H9 (cell line): ENCODE data around the gene RCAN2. TPM values are rescaled to one million over a fixed set of nuclear protein-coding genes. Genes with fewer than 3 reads are reported as not detected.

ENCODE experiments used
- DNase-seq: peaks from one replicate; pipeline ENCODE4 v3.0.0-alpha.2; 2017
- H2AFZ ChIP-seq: one replicate; pipeline ENCODE4 v1.6.1; 2013; ENCODE audit warnings: mild to moderate bottlenecking, low read length, control low read depth, moderate library complexity
- H2AK5ac ChIP-seq: 2 replicates; pipeline ENCODE4 v1.6.1; 2013; ENCODE audit warnings: low read length, control low read depth, mixed read lengths; ENCODE audit not compliant: insufficient read length
- H2BK120ac ChIP-seq: one replicate; pipeline ENCODE4 v1.6.1; 2013; ENCODE audit warnings: low read depth, mild to moderate bottlenecking, low read length, control low read depth, inconsistent platforms; ENCODE audit not compliant: poor library complexity, severe bottlenecking
- H2BK12ac ChIP-seq: 2 replicates; pipeline ENCODE4 v1.6.1; 2013; ENCODE audit warnings: low read length, control low read depth, mixed read lengths, low read depth; ENCODE audit not compliant: insufficient read length
- H2BK15ac ChIP-seq: 2 replicates; pipeline ENCODE4 v1.6.1; 2013; ENCODE audit warnings: low read depth, low read length, control low read depth
- H2BK20ac ChIP-seq: one replicate; pipeline ENCODE4 v1.6.1; 2013; ENCODE audit warnings: low read depth, mild to moderate bottlenecking, low read length, control low read depth, inconsistent platforms; ENCODE audit not compliant: poor library complexity, severe bottlenecking
- H2BK5ac ChIP-seq: 2 replicates; pipeline ENCODE4 v1.6.1; 2013; ENCODE audit warnings: low read length, control low read depth, mixed read lengths; ENCODE audit not compliant: insufficient read length
- H3K14ac ChIP-seq: 2 replicates; pipeline ENCODE4 v1.6.1; 2013; ENCODE audit warnings: low read length, control low read depth; ENCODE audit not compliant: insufficient read depth
- H3K18ac ChIP-seq: 2 replicates; pipeline ENCODE4 v1.6.1; 2013; ENCODE audit warnings: low read depth, mild to moderate bottlenecking, mixed read lengths, low read length, control low read depth; ENCODE audit not compliant: insufficient read length
- H3K23ac ChIP-seq: 2 replicates; pipeline ENCODE4 v1.6.1; 2013; ENCODE audit warnings: low read length, control low read depth, mixed read lengths, low read depth; ENCODE audit not compliant: insufficient read length
- H3K23me2 ChIP-seq: 2 replicates; pipeline ENCODE4 v1.6.1; 2013; ENCODE audit warnings: low read depth, mild to moderate bottlenecking, mixed read lengths, low read length, control low read depth; ENCODE audit not compliant: insufficient read length, poor library complexity, severe bottlenecking
- H3K27ac ChIP-seq: 2 replicates; pipeline ENCODE4 v1.5.1; 2013; ENCODE audit warnings: low read length, control low read depth, mixed read lengths, low read depth; ENCODE audit not compliant: insufficient read length
- H3K27me3 ChIP-seq: 2 replicates; pipeline ENCODE4 v1.6.1; 2013; ENCODE audit warnings: low read length, control low read depth, inconsistent platforms; ENCODE audit not compliant: insufficient read depth
- H3K4ac ChIP-seq: 2 replicates; pipeline ENCODE4 v1.6.1; 2013; ENCODE audit warnings: low read depth, mild to moderate bottlenecking, control low read depth, inconsistent platforms, low read length, moderate library complexity
- H3K4me1 ChIP-seq: 2 replicates; pipeline ENCODE4 v1.6.1; 2013; ENCODE audit warnings: low read length, control low read depth, inconsistent platforms; ENCODE audit not compliant: insufficient read depth
- H3K4me2 ChIP-seq: 2 replicates; pipeline ENCODE4 v1.6.1; 2013; ENCODE audit warnings: low read length, control low read depth, mixed read lengths; ENCODE audit not compliant: insufficient read length, insufficient read depth
- H3K56ac ChIP-seq: 2 replicates; pipeline ENCODE4 v1.6.1; 2013; ENCODE audit warnings: low read depth, mild to moderate bottlenecking, mixed read lengths, low read length, control low read depth; ENCODE audit not compliant: insufficient read length
- H3K79me1 ChIP-seq: 2 replicates; pipeline ENCODE4 v1.6.1; 2013; ENCODE audit warnings: low read depth, mild to moderate bottlenecking, moderate library complexity, low read length, control low read depth, inconsistent platforms; ENCODE audit not compliant: insufficient read depth, poor library complexity, severe bottlenecking
- H3K79me2 ChIP-seq: 2 replicates; pipeline ENCODE4 v1.6.1; 2013; ENCODE audit warnings: low read length, control low read depth, inconsistent platforms; ENCODE audit not compliant: insufficient read depth
- H3K9ac ChIP-seq: 2 replicates; pipeline ENCODE4 v1.6.1; 2013; ENCODE audit warnings: low read length, control low read depth, mixed read lengths; ENCODE audit not compliant: insufficient read length; ENCODE audit errors: extremely low read depth
- H3K9me3 ChIP-seq: one replicate; pipeline ENCODE4 v1.6.1; 2013; ENCODE audit warnings: low read depth, low read length, inconsistent platforms; ENCODE audit not compliant: control insufficient read depth
- H3T11ph ChIP-seq: one replicate; pipeline ENCODE4 v1.6.1; 2013; ENCODE audit warnings: mild to moderate bottlenecking, low read length, control low read depth, inconsistent platforms
- H4K20me1 ChIP-seq: one replicate; pipeline ENCODE4 v1.6.1; 2013; ENCODE audit not compliant: control insufficient read depth, insufficient read length, insufficient read depth
- H4K5ac ChIP-seq: 2 replicates; pipeline ENCODE4 v1.6.1; 2013; ENCODE audit warnings: low read depth, mild to moderate bottlenecking, mixed read lengths, low read length, control low read depth; ENCODE audit not compliant: insufficient read length
- H4K8ac ChIP-seq: replicated peaks from 2 replicates; pipeline ENCODE4 v1.6.1; 2013; ENCODE audit warnings: low read length, control low read depth, mixed read lengths, low read depth; ENCODE audit not compliant: insufficient read length
- H4K91ac ChIP-seq: 2 replicates; pipeline ENCODE4 v1.6.1; 2013; ENCODE audit warnings: low read depth, mild to moderate bottlenecking, moderate library complexity, mixed read lengths, low read length, control low read depth; ENCODE audit not compliant: insufficient read length
- H3K27ac Mint-ChIP-seq, 3 experiments: 2 replicates in 2 of 3; 3 replicates in 1 of 3; pipeline ENCODE4 v1.8.0; 2020 to 2021; ENCODE audit warnings: mixed read lengths in 3 of 3, mild to moderate bottlenecking in 1 of 3, moderate library complexity in 1 of 3
- H3K27me3 Mint-ChIP-seq: 2 replicates; pipeline ENCODE4 v1.8.0; 2021; ENCODE audit warnings: low read depth, mild to moderate bottlenecking, moderate library complexity, mixed read lengths
- H3K36me3 Mint-ChIP-seq, 3 experiments: 2 replicates in 2 of 3; 3 replicates in 1 of 3; pipeline ENCODE4 v1.8.0; 2020 to 2021; ENCODE audit warnings: low read depth in 3 of 3, mixed read lengths in 3 of 3; ENCODE audit not compliant: insufficient read depth in 1 of 3
- H3K4me1 Mint-ChIP-seq, 2 experiments: 2 replicates each; pipeline ENCODE4 v1.8.0; 2020; ENCODE audit warnings: mixed read lengths in 2 of 2
- H3K4me3 Mint-ChIP-seq, 2 experiments: 2 replicates in 1 of 2; 3 replicates in 1 of 2; pipeline ENCODE4 v1.8.0; 2020 to 2021; ENCODE audit warnings: mild to moderate bottlenecking in 2 of 2, mixed read lengths in 2 of 2, moderate library complexity in 1 of 2
- H3K9me3 Mint-ChIP-seq, 2 experiments: 2 replicates in 1 of 2; 3 replicates in 1 of 2; pipeline ENCODE4 v1.8.0; 2020; ENCODE audit warnings: mild to moderate bottlenecking in 2 of 2, mixed read lengths in 2 of 2, moderate library complexity in 1 of 2
- WGBS: extraction: QIAGEN DNeasy Blood & Tissue Kit; methylation state at CpG from one replicate; pipeline ENCODE4 v1.1.7; 2013; ENCODE audit warnings: missing lambda C conversion rate, low lambda C conversion rate, mixed read lengths; ENCODE audit not compliant: insufficient read length; ENCODE audit errors: extremely low coverage; 5-methylcytosine and 5-hydroxymethylcytosine counted together
- total RNA-seq: library from RNA; stranded (reverse); gene quantifications from 2 replicates; pipeline ENCODE4 v1.2.1, GENCODE V29; 2021
- TF ChIP-seq, protein P1 (sequence below): fragments of 200-600 bp; sonication (generic); conservative IDR thresholded peaks from 3 replicates; pipeline ENCODE4 v1.8.0; 2021; ENCODE audit warnings: antibody characterized with exemption, mild to moderate bottlenecking

Gene RCAN2
- total RNA-seq, 1 experiment from 2014 or later, result 3.0 TPM

DNA sequence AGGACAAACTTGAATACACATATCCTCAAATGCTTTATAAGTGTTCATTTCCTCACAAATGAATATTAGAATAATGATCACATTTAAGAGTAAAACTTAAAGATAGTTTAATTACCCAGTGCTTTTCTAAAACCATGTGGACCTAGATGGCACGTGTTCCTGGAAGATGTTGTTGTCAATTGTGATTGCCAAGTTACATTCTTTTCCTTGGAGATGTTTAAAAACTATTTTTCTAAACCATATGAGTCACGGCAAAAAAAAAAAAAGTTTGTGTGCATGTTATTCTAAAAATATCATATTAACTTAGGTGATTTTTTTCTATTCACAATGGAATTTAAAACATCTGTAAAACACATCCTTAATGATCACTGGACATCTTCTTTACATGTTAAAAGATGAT, 51.1 kb downstream of the RCAN2 start:
- no peak overlapping the region for H2BK15ac ChIP-seq
- no peaks in the 10 kb centered on the region for H3K79me1 ChIP-seq
- no peak overlapping the region for H2BK20ac ChIP-seq
- H3K27me3 ChIP-seq, result no peaks in the 10 kb centered on the region
- Mint-ChIP-seq H3K4me1 (peaks cover 8% of the 10 kb centered on the region in 2 experiments), H3K4me3 (no peak overlapping the region), H3K36me3 (peaks cover 0 to 1% (median 0%) of the 10 kb centered on the region in 3 experiments; a peak in 2 of 7 replicates), H3K27me3 (no peaks in the 10 kb centered on the region; the same call in 1 of the 2 replicates), H3K9me3 (peaks cover under 1 to 4% of the 10 kb centered on the region in 2 experiments; a peak in 3 of 5 replicates), H3K27ac (no peak overlapping the region)
- H3K23me2 ChIP-seq, result no peaks in the 10 kb centered on the region
- WGBS, result no CpG with 5 or more reads among the region's 2 CpGs
- H4K8ac ChIP-seq, result no peak overlapping the region
- H3K23ac ChIP-seq, result no peak overlapping the region
- no peak overlapping the region for H3T11ph ChIP-seq
- H3K4me2 ChIP-seq, result no peak overlapping the region
- no peak overlapping the region for H3K56ac ChIP-seq
- no peaks in the 10 kb centered on the region for H4K20me1 ChIP-seq
- no peak overlapping the region for H4K5ac ChIP-seq
- no peak overlapping the region for H2BK120ac ChIP-seq
- H4K91ac ChIP-seq, result no peak overlapping the region
- no peak overlapping the region for H3K9ac ChIP-seq
- no peak overlapping the region for H2AK5ac ChIP-seq
- H3K14ac ChIP-seq, result no peak overlapping the region
- TF ChIP-seq, protein P1, sequence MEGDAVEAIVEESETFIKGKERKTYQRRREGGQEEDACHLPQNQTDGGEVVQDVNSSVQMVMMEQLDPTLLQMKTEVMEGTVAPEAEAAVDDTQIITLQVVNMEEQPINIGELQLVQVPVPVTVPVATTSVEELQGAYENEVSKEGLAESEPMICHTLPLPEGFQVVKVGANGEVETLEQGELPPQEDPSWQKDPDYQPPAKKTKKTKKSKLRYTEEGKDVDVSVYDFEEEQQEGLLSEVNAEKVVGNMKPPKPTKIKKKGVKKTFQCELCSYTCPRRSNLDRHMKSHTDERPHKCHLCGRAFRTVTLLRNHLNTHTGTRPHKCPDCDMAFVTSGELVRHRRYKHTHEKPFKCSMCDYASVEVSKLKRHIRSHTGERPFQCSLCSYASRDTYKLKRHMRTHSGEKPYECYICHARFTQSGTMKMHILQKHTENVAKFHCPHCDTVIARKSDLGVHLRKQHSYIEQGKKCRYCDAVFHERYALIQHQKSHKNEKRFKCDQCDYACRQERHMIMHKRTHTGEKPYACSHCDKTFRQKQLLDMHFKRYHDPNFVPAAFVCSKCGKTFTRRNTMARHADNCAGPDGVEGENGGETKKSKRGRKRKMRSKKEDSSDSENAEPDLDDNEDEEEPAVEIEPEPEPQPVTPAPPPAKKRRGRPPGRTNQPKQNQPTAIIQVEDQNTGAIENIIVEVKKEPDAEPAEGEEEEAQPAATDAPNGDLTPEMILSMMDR, result no peak
- no peaks in the 10 kb centered on the region for H3K4me1 ChIP-seq
- H3K18ac ChIP-seq, result no peak overlapping the region
- H3K79me2 ChIP-seq, result no peaks in the 10 kb centered on the region
- no peak overlapping the region for H2AFZ ChIP-seq
- no peak for DNase-seq
- H3K4ac ChIP-seq, result no peak overlapping the region
- no peak overlapping the region for H2BK5ac ChIP-seq
- H3K9me3 ChIP-seq, result no peaks in the 10 kb centered on the region
- no peak overlapping the region for H3K27ac ChIP-seq
- H2BK12ac ChIP-seq, result no peak overlapping the region
